A549 (cell line): ENCODE measurements around the gene LCN15.

Source experiments
- CBX2 ChIP-seq: fragments of 200-600 bp; sonication (generic); IDR thresholded peaks from 2 replicates; pipeline ENCODE4 v1.6.1; 2016; ENCODE audit warnings: low read depth, mild to moderate bottlenecking, borderline replicate concordance
- CHD4 ChIP-seq: fragments of 200-600 bp; sonication (generic); IDR thresholded peaks from 2 replicates; pipeline ENCODE4 v1.6.1; 2016; ENCODE audit warnings: antibody characterized with exemption, mild to moderate bottlenecking, borderline replicate concordance
- EP300 ChIP-seq, 2 experiments: fragments of >200 bp; sonication (Bioruptor Twin); formaldehyde crosslinking; IDR thresholded peaks; 2 replicates in 1 of 2; 3 replicates in 1 of 2; pipeline ENCODE4 v1.6.1; 2016 to 2017
- ESRRA ChIP-seq: fragments of 150-350 bp; IDR thresholded peaks from 2 replicates; pipeline ENCODE4 v1.6.1; 2014; ENCODE audit warnings: mild to moderate bottlenecking, low read length, borderline replicate concordance
- FOSL2 ChIP-seq, 2 experiments: fragments of 450-650 bp in 1 of 2; fragments of >200 bp in 1 of 2; sonication (Bioruptor Twin) in 1 of 2; formaldehyde crosslinking; IDR thresholded peaks; 2 replicates each; pipeline versions ENCODE4 v1.5.0 to v1.6.1; 2016 to 2020; ENCODE audit warnings: mild to moderate bottlenecking in 1 of 2, moderate library complexity in 1 of 2
- HDAC2 ChIP-seq: fragments of 200-600 bp; sonication (generic); IDR thresholded peaks from 2 replicates; pipeline ENCODE4 v1.6.1; 2016
- HOXA7 ChIP-seq: fragments of 250-450 bp; sonication (Bioruptor Pico); IDR thresholded peaks from 2 replicates; pipeline ENCODE4 v1.5.0; 2020; ENCODE audit warnings: mild to moderate bottlenecking, moderate library complexity
- JUN ChIP-seq, 2 experiments: fragments of >200 bp; sonication (Bioruptor Twin); formaldehyde crosslinking; IDR thresholded peaks; 2 replicates in 1 of 2; 3 replicates in 1 of 2; pipeline ENCODE4 v1.6.1; 2016 to 2017
- KDM1A ChIP-seq: fragments of 200-600 bp; sonication (generic); IDR thresholded peaks from 2 replicates; pipeline ENCODE4 v1.6.1; 2016; ENCODE audit warnings: low read depth, mild to moderate bottlenecking
- MYC ChIP-seq: IDR thresholded peaks from 2 replicates; pipeline ENCODE4 v1.6.1; 2012; ENCODE audit warnings: mild to moderate bottlenecking, inconsistent platforms, low read length, improper control_type of control experiment, borderline replicate concordance
- POLR2A ChIP-seq: IDR thresholded peaks from 2 replicates; pipeline ENCODE4 v1.6.1; 2012; ENCODE audit warnings: mild to moderate bottlenecking, low read length
- RAD21 ChIP-seq, 2 experiments: fragments of >200 bp in 1 of 2; sonication (Bioruptor Twin) in 1 of 2; formaldehyde crosslinking in 1 of 2; IDR thresholded peaks in 1 of 2; conservative IDR thresholded peaks in 1 of 2; 2 replicates in 1 of 2; 3 replicates in 1 of 2; pipeline ENCODE4 v1.6.1; 2012 to 2018; ENCODE audit warnings: inconsistent platforms in 1 of 2
- TF ChIP-seq, protein P1 (sequence below): fragments of >200 bp; sonication (Bioruptor Twin); formaldehyde crosslinking; IDR thresholded peaks from 3 replicates; pipeline ENCODE4 v1.5.1; 2016
- TF ChIP-seq, protein P2 (sequence below): fragments of 250-450 bp; sonication (Bioruptor Pico); IDR thresholded peaks from 2 replicates; pipeline ENCODE4 v1.5.0; 2021; ENCODE audit warnings: mild to moderate bottlenecking, moderate library complexity, borderline replicate concordance

DNA sequence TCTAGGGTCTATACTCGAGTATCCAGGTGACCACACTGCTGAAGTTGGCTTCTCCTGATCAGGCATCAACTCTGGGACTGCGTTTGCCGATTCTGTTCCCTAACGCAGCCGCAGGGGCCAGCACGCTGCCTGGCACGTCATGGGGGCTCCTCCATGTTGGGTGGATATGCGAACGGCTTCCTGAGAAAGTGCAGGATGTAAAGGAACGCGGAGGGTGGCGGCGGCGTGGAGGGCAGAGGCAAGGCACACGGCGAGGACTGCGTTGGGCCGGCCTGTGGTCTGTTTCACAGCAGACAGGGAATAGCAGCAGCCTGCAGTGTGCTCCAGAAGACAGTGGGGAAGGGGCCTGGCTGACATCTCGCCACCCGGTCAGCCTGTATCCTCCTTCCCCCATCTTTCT lies 25.4 kb downstream of the LCN15 start:
- TF ChIP-seq, protein P1, sequence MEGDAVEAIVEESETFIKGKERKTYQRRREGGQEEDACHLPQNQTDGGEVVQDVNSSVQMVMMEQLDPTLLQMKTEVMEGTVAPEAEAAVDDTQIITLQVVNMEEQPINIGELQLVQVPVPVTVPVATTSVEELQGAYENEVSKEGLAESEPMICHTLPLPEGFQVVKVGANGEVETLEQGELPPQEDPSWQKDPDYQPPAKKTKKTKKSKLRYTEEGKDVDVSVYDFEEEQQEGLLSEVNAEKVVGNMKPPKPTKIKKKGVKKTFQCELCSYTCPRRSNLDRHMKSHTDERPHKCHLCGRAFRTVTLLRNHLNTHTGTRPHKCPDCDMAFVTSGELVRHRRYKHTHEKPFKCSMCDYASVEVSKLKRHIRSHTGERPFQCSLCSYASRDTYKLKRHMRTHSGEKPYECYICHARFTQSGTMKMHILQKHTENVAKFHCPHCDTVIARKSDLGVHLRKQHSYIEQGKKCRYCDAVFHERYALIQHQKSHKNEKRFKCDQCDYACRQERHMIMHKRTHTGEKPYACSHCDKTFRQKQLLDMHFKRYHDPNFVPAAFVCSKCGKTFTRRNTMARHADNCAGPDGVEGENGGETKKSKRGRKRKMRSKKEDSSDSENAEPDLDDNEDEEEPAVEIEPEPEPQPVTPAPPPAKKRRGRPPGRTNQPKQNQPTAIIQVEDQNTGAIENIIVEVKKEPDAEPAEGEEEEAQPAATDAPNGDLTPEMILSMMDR = no peak
- TF ChIP-seq MYC (no peak), RAD21 (conservative IDR thresholded peaks at IDR 0.05 in 1 of 2, IDR thresholded peaks at IDR 0.05 in 1 of 2) (no peak), ESRRA (no peak), CBX2 (no peak), KDM1A (no peak), CHD4 (no peak), FOSL2 (IDR thresholded peaks at IDR 0.05) (no peak), FOSL2 (CRISPR knock-in tag; IDR thresholded peaks at IDR 0.05) (no peak), JUN (IDR thresholded peaks at IDR 0.05) (no peak), POLR2A (no peak), EP300 (IDR thresholded peaks at IDR 0.05) (no peak), HDAC2 (no peak), HOXA7 (CRISPR knock-in tag) (no peak)
- TF ChIP-seq, protein P2, sequence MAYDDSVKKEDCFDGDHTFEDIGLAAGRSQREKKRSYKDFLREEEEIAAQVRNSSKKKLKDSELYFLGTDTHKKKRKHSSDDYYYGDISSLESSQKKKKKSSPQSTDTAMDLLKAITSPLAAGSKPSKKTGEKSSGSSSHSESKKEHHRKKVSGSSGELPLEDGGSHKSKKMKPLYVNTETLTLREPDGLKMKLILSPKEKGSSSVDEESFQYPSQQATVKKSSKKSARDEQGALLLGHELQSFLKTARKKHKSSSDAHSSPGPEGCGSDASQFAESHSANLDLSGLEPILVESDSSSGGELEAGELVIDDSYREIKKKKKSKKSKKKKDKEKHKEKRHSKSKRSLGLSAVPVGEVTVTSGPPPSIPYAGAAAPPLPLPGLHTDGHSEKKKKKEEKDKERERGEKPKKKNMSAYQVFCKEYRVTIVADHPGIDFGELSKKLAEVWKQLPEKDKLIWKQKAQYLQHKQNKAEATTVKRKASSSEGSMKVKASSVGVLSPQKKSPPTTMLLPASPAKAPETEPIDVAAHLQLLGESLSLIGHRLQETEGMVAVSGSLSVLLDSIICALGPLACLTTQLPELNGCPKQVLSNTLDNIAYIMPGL (CRISPR knock-in tag) = no peak
